WERI-Rb-1 (cell line): ENCODE results near the gene RBFA.

Source experiments
- DNase-seq: peaks from one replicate; pipeline ENCODE4 v3.0.0-alpha.2; 2020
- H3K27ac ChIP-seq: fragments of 250-450 bp; sonication (Bioruptor Pico); 2 replicates; pipeline ENCODE4 v1.5.1; 2020; ENCODE audit warnings: mild to moderate bottlenecking, moderate library complexity
- H3K27me3 ChIP-seq: fragments of 250-450 bp; sonication (Bioruptor Pico); 2 replicates; pipeline ENCODE4 v1.5.1; 2021; ENCODE audit warnings: mild to moderate bottlenecking, low read depth, moderate library complexity; ENCODE audit not compliant: insufficient read depth, severe bottlenecking
- H3K36me3 ChIP-seq: fragments of 250-450 bp; sonication (Bioruptor Pico); 2 replicates; pipeline ENCODE4 v1.5.1; 2020; ENCODE audit warnings: mild to moderate bottlenecking, moderate library complexity
- H3K4me3 ChIP-seq: 2 replicates; pipeline ENCODE4 v1.5.1; 2011; ENCODE audit warnings: low read depth, mild to moderate bottlenecking, control low read depth, low read length
- H3K9me3 ChIP-seq: fragments of 250-450 bp; sonication (Bioruptor Pico); 2 replicates; pipeline ENCODE4 v1.5.1; 2021; ENCODE audit warnings: mild to moderate bottlenecking, moderate library complexity; ENCODE audit not compliant: severe bottlenecking
- CTCF ChIP-seq: IDR thresholded peaks from 2 replicates; pipeline ENCODE4 v1.5.1; 2011; ENCODE audit warnings: low read depth, mild to moderate bottlenecking, control low read depth, inconsistent platforms, low read length

Gene RBFA

GRCh38 chr18:80068571-80069272 is 34.5 kb downstream of the RBFA start:
- Histone ChIP-seq H3K4me3 (no peak overlapping the region), H3K9me3 (no peaks in the 10 kb centered on the region), H3K27ac (no peak overlapping the region), H3K36me3 (peaks cover 6% of the 10 kb centered on the region; the same call in 1 of the 2 replicates), H3K27me3 (no peaks in the 10 kb centered on the region)
- TF ChIP-seq CTCF: no peak
- DNase-seq: peak; percentile 60

- Histone ChIP-seq H3K27ac (no peak overlapping the region), H3K9me3 (peaks cover 2% of the 10 kb centered on the region), H3K4me3 (no peak overlapping the region), H3K36me3 (peaks cover 4% of the 10 kb centered on the region; the same call in 1 of the 2 replicates), H3K27me3 (no peaks in the 10 kb centered on the region)
- no peak for TF ChIP-seq CTCF
- DNase-seq: no peak
These were observed 36.6 kb downstream of the RBFA start for GRCh38 chr18:80070825-80071224.

GRCh38 chr18:80074183-80074582 is 39.9 kb downstream of the RBFA start:
- Histone ChIP-seq H3K27me3 (no peaks in the 10 kb centered on the region), H3K4me3 (no peak overlapping the region), H3K36me3 (peaks cover 4% of the 10 kb centered on the region; the same call in 1 of the 2 replicates), H3K27ac (no peak overlapping the region), H3K9me3 (peaks cover 9% of the 10 kb centered on the region)
- DNase-seq: no peak
- TF ChIP-seq CTCF: no peak

GRCh38 chr18:80074697-80075096 is 40.5 kb downstream of the RBFA start:
- Histone ChIP-seq H3K27ac (no peak overlapping the region), H3K4me3 (no peak overlapping the region), H3K9me3 (peaks cover 9% of the 10 kb centered on the region), H3K36me3 (peaks cover 4% of the 10 kb centered on the region; the same call in 1 of the 2 replicates), H3K27me3 (no peaks in the 10 kb centered on the region)
- DNase-seq: no peak
- TF ChIP-seq CTCF: no peak

GRCh38 chr18:80075940-80076339 is 41.7 kb downstream of the RBFA start:
- Histone ChIP-seq H3K4me3 (no peak overlapping the region), H3K27ac (no peak overlapping the region), H3K27me3 (no peaks in the 10 kb centered on the region), H3K9me3 (peaks cover 9% of the 10 kb centered on the region), H3K36me3 (no peaks in the 10 kb centered on the region; the same call in 1 of the 2 replicates)
- DNase-seq: no peak
- no peak for TF ChIP-seq CTCF

- Histone ChIP-seq H3K27me3 (no peaks in the 10 kb centered on the region), H3K4me3 (no peak overlapping the region), H3K27ac (no peak overlapping the region), H3K36me3 (no peaks in the 10 kb centered on the region; the same call in 1 of the 2 replicates), H3K9me3 (peaks cover 9% of the 10 kb centered on the region)
- DNase-seq: no peak
- TF ChIP-seq CTCF: no peak
These were observed 42.1 kb downstream of the RBFA start for GRCh38 chr18:80076379-80076778.
